Nephron progenitor cell (in vitro differentiated cells): ENCODE results near the gene MAML2.

ENCODE experiments used
- DNase-seq: peaks from one replicate; pipeline ENCODE4 v3.0.0; 2021
- H3K27ac Mint-ChIP-seq: 2 replicates; pipeline ENCODE4 v1.8.0; 2021; ENCODE audit warnings: mild to moderate bottlenecking, moderate library complexity, mixed read lengths
- H3K27me3 Mint-ChIP-seq: 2 replicates; pipeline ENCODE4 v1.8.0; 2021; ENCODE audit warnings: mild to moderate bottlenecking, low read depth, mixed read lengths; ENCODE audit not compliant: poor library complexity
- H3K36me3 Mint-ChIP-seq: 2 replicates; pipeline ENCODE4 v1.8.0; 2021; ENCODE audit warnings: low read depth, mixed read lengths
- H3K4me1 Mint-ChIP-seq: 2 replicates; pipeline ENCODE4 v1.8.0; 2021; ENCODE audit warnings: mixed read lengths
- H3K4me3 Mint-ChIP-seq: 2 replicates; pipeline ENCODE4 v1.8.0; 2021; ENCODE audit warnings: mild to moderate bottlenecking, moderate library complexity, mixed read lengths
- H3K9me3 Mint-ChIP-seq: 2 replicates; pipeline ENCODE4 v1.8.0; 2021; ENCODE audit warnings: mild to moderate bottlenecking, moderate library complexity, mixed read lengths
- TF ChIP-seq, protein P1 (sequence below): fragments of 200-600 bp; sonication (generic); IDR thresholded peaks from 2 replicates; pipeline ENCODE4 v1.5.0; 2021; ENCODE audit warnings: antibody characterized with exemption

The MAML2 gene

GRCh38 chr11:96180341-96180740 is 162.7 kb downstream of the MAML2 start:
- TF ChIP-seq, protein P1, sequence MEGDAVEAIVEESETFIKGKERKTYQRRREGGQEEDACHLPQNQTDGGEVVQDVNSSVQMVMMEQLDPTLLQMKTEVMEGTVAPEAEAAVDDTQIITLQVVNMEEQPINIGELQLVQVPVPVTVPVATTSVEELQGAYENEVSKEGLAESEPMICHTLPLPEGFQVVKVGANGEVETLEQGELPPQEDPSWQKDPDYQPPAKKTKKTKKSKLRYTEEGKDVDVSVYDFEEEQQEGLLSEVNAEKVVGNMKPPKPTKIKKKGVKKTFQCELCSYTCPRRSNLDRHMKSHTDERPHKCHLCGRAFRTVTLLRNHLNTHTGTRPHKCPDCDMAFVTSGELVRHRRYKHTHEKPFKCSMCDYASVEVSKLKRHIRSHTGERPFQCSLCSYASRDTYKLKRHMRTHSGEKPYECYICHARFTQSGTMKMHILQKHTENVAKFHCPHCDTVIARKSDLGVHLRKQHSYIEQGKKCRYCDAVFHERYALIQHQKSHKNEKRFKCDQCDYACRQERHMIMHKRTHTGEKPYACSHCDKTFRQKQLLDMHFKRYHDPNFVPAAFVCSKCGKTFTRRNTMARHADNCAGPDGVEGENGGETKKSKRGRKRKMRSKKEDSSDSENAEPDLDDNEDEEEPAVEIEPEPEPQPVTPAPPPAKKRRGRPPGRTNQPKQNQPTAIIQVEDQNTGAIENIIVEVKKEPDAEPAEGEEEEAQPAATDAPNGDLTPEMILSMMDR, result no peak
- H3K27me3 Mint-ChIP-seq, result peaks cover 3% of the 10 kb centered on the region
- peak overlapping the region; percentile 49 for H3K4me3 Mint-ChIP-seq
- no peaks in the 10 kb centered on the region for H3K9me3 Mint-ChIP-seq
- H3K4me1 Mint-ChIP-seq, result peaks cover 62% of the 10 kb centered on the region
- peaks cover 13% of the 10 kb centered on the region for H3K36me3 Mint-ChIP-seq
- H3K27ac Mint-ChIP-seq, result peak overlapping the region; percentile 73
- no peak for DNase-seq

- H3K9me3 Mint-ChIP-seq, result no peaks in the 10 kb centered on the region
- TF ChIP-seq, protein P1, result no peak
- H3K4me1 Mint-ChIP-seq, result peaks cover 57% of the 10 kb centered on the region
- peak overlapping the region; percentile 93 for H3K27ac Mint-ChIP-seq
- peak overlapping the region; percentile 49 for H3K4me3 Mint-ChIP-seq
- peaks cover 3% of the 10 kb centered on the region for H3K27me3 Mint-ChIP-seq
- DNase-seq, result no peak
- H3K36me3 Mint-ChIP-seq, result peaks cover 13% of the 10 kb centered on the region
Measured at GRCh38 chr11:96179905-96180304, 163.1 kb downstream of the MAML2 start.

DNA sequence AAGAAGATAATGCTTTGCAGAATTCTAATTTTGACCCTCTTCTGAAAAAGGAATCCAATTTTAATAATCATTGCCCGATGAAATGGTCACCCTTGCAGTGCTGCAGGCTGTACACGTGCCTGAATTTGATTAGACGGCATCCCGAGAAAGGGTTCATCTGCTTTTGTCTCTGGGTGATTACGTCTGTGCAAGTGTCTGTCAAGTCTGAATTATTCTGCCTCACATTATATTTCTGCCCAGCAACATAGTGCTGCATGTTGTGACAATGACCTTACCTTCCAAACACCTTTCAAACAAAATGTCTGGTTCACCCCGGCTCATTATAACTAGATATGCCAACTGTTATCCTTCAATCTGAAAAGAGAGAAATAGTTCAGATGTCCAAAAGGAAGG is 164.1 kb downstream of the MAML2 start:
- TF ChIP-seq, protein P1, result no peak
- Mint-ChIP-seq H3K36me3 (peaks cover 18% of the 10 kb centered on the region), H3K4me3 (peak overlapping the region; percentile 39), H3K27me3 (peaks cover 3% of the 10 kb centered on the region), H3K9me3 (no peaks in the 10 kb centered on the region), H3K27ac (peak overlapping the region; percentile 93), H3K4me1 (peaks cover 55% of the 10 kb centered on the region)
- DNase-seq, result no peak

DNA sequence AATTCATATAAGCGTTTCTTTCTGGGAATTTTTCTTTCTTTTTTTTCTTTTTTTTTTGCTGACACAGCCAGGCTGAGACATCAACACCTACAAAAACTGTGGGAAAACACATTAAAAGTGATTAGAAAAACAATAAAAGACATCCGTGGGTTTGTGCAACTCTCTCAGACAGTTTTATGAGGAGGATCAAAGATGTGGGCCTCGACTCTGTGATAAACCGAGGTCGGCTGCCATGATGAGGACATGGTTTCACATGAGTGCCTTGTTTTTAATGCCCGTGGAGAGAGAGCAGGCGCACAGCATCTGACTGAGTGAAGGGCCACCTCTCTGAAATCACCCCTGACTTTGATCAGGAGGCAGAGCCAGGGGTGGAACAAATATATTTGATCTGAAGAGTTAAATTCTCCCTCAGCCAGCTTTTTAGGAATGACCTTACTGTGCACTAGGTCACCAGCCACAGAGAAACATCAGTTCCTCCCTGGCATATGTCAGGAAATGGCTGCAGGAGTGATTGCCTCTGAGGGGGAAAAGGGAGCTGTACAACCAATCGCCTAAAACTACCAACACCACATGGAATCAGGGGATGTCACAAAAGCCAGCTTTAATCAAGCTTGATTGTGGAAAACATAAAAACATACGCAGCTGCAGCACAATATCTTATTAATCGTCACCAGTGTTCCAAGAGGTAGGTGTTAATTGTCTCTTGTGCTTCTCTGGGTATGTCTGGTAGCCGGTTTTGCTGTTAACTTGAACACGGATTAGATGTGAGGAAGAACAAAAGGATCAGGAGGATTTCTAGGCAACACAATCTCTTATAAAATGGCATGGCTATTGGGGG is 164.7 kb downstream of the MAML2 start:
- peaks cover 3% of the 10 kb centered on the region for H3K27me3 Mint-ChIP-seq
- peak overlapping the region; percentile 93 for H3K27ac Mint-ChIP-seq
- peaks cover 55% of the 10 kb centered on the region for H3K4me1 Mint-ChIP-seq
- peak; percentile 51 for DNase-seq
- H3K9me3 Mint-ChIP-seq, result no peaks in the 10 kb centered on the region
- TF ChIP-seq, protein P1, result no peak
- H3K36me3 Mint-ChIP-seq, result peaks cover 19% of the 10 kb centered on the region
- peak overlapping the region; percentile 39 for H3K4me3 Mint-ChIP-seq

DNA sequence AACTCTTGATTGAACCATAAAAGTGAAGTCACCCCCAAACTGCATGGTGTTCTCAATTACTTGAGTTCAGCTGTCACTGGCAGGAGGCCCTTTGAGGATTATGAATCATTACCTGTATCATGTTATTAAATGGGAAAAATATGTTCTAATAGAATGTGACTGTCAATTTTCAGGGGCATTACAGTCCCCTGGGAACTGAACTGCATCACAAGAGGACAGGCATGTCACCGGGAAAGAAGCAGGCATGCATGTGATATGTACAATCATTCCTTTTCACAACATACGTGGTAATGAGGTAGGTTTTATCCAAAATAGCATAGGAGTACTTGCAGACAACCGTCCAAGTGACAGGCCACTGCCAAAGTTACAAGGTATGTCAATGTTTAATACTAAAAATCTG is 165.8 kb downstream of the MAML2 start:
- TF ChIP-seq, protein P1, result no peak
- Mint-ChIP-seq H3K27me3 (no peaks in the 10 kb centered on the region), H3K27ac (peak overlapping the region; percentile 93), H3K4me1 (peaks cover 55% of the 10 kb centered on the region), H3K4me3 (no peak overlapping the region), H3K36me3 (peaks cover 25% of the 10 kb centered on the region), H3K9me3 (no peaks in the 10 kb centered on the region)
- DNase-seq, result no peak

- no peak overlapping the region for H3K27ac Mint-ChIP-seq
Measured at GRCh38 chr11:96173906-96174305, 169.1 kb downstream of the MAML2 start.

More at GRCh38 chr11:96173906-96174305, 169.1 kb downstream of the MAML2 start:
- Mint-ChIP-seq H3K4me1 (peaks cover 33% of the 10 kb centered on the region), H3K36me3 (peaks cover 30% of the 10 kb centered on the region), H3K27me3 (no peaks in the 10 kb centered on the region), H3K4me3 (no peak overlapping the region), H3K9me3 (no peaks in the 10 kb centered on the region)
- TF ChIP-seq, protein P1, result no peak
- DNase-seq, result no peak
